ENCODE measurements around the gene LPCAT1.
"Not testable (repeated sequence)": the region's sequence is repeated elsewhere in the genome, so short reads cannot be mapped to it uniquely, and the experiment has no call there.

Gene LPCAT1

GRCh38 chr5:1523793-1524480 lies at the start of gene LPCAT1:
Gene LPCAT1 (minus strand): TSS chr5:1523960. CDS start chr5:1523844, 116 bp downstream.
- peak; percentile 46 to 67 for DNase-seq (ENCODE audit: extremely low read depth in 1 of 2, low read depth in 1 of 2)

GRCh38 chr5:1571875-1572274 lies 48.1 kb upstream of the LPCAT1 start:
- not testable (repeated sequence) for DNase-seq (ENCODE audit: extremely low read depth in 1 of 2, low read depth in 1 of 2)

- no peak for DNase-seq (ENCODE audit: extremely low read depth in 1 of 2, low read depth in 1 of 2)
These were observed 47.2 kb upstream of the LPCAT1 start for GRCh38 chr5:1570975-1571374.

- no peak for DNase-seq (ENCODE audit: extremely low read depth in 1 of 2, low read depth in 1 of 2)
These were observed 44.6 kb upstream of the LPCAT1 start for GRCh38 chr5:1568201-1568979.

- DNase-seq (ENCODE audit: extremely low read depth in 1 of 2, low read depth in 1 of 2) = not testable (repeated sequence)
These were observed 43.9 kb upstream of the LPCAT1 start for GRCh38 chr5:1567527-1568200.

- no peak for DNase-seq (ENCODE audit: extremely low read depth in 1 of 2, low read depth in 1 of 2)
These were observed 42.3 kb upstream of the LPCAT1 start for GRCh38 chr5:1565737-1566734.

- no peak for DNase-seq (ENCODE audit: extremely low read depth in 1 of 2, low read depth in 1 of 2)
These were observed 41.3 kb upstream of the LPCAT1 start for GRCh38 chr5:1564824-1565736.

- no peak for DNase-seq (ENCODE audit: extremely low read depth in 1 of 2, low read depth in 1 of 2)
These were observed 40.5 kb upstream of the LPCAT1 start for GRCh38 chr5:1564182-1564748.

GRCh38 chr5:1563617-1564181 lies 39.9 kb upstream of the LPCAT1 start:
- no peak for DNase-seq (ENCODE audit: extremely low read depth in 1 of 2, low read depth in 1 of 2)

- DNase-seq (ENCODE audit: extremely low read depth in 1 of 2, low read depth in 1 of 2) = no peak
These were observed 39.3 kb upstream of the LPCAT1 start for GRCh38 chr5:1563051-1563461.

- no peak for DNase-seq (ENCODE audit: extremely low read depth in 1 of 2, low read depth in 1 of 2)
These were observed 38.8 kb upstream of the LPCAT1 start for GRCh38 chr5:1562599-1562998.

GRCh38 chr5:1561402-1561929 lies 37.7 kb upstream of the LPCAT1 start:
- DNase-seq (ENCODE audit: extremely low read depth in 1 of 2, low read depth in 1 of 2) = no peak

- not testable (repeated sequence) for DNase-seq (ENCODE audit: extremely low read depth in 1 of 2, low read depth in 1 of 2)
These were observed 36.7 kb upstream of the LPCAT1 start for GRCh38 chr5:1560499-1560898.

- no peak for DNase-seq (ENCODE audit: extremely low read depth in 1 of 2, low read depth in 1 of 2)
These were observed 35.2 kb upstream of the LPCAT1 start for GRCh38 chr5:1558944-1559343.

GRCh38 chr5:1557114-1557873 lies 33.5 kb upstream of the LPCAT1 start:
- no peak for DNase-seq (ENCODE audit: extremely low read depth in 1 of 2, low read depth in 1 of 2)

- no peak for DNase-seq (ENCODE audit: extremely low read depth in 1 of 2, low read depth in 1 of 2)
These were observed 32.3 kb upstream of the LPCAT1 start for GRCh38 chr5:1555808-1556731.
